Right renal pelvis (tissue), 4 donors: ENCODE measurements around the gene OR2A7. TPM values are rescaled to one million over a fixed set of nuclear protein-coding genes. Genes with fewer than 3 reads are reported as not detected.
"Not testable (repeated sequence)": the region's sequence is repeated elsewhere in the genome, so short reads cannot be mapped to it uniquely, and the experiment has no call there.

Source experiments
- DNase-seq, 4 donors: peaks; one replicate each; pipeline ENCODE4 v3.0.0-alpha.2; 2013; ENCODE audit warnings: low read depth in 4 of 4, low spot score in 3 of 4, missing footprints in 1 of 4
- polyA plus RNA-seq, 4 donors: library from polyadenylated mRNA; unstranded; fragments of 120-200 nt; gene quantifications; one replicate each; pipeline ENCODE4 v1.2.1, GENCODE V29; 2013; ENCODE audit not compliant: insufficient read length in 4 of 4

The OR2A7 gene
- polyA plus RNA-seq, 4 donors = 7.8 to 15.2 (median 10.0) TPM

GRCh38 chr7:144255471-144255897 is 9.1 kb downstream of the OR2A7 start:
- no peak for DNase-seq

- not testable (repeated sequence) for DNase-seq
Observed at GRCh38 chr7:144252307-144252706, 12.3 kb downstream of the OR2A7 start.

- DNase-seq = not testable (repeated sequence)
Observed at GRCh38 chr7:144247674-144248330, 16.8 kb downstream of the OR2A7 start.

GRCh38 chr7:144246967-144247366 is 17.6 kb downstream of the OR2A7 start:
- DNase-seq = not testable (repeated sequence)

- not testable (repeated sequence) for DNase-seq
Observed at GRCh38 chr7:144245372-144245771, 19.2 kb downstream of the OR2A7 start.

GRCh38 chr7:144239365-144239764 is 25.2 kb downstream of the OR2A7 start, which contains the start of gene OR2A42:
OR2A42 (minus strand) TSS chr7:144239605; CDS start chr7:144232843, 6,762 bp downstream.
- not testable (repeated sequence) for DNase-seq

- DNase-seq = not testable (repeated sequence)
Observed at GRCh38 chr7:144238530-144239082, 26.0 kb downstream of the OR2A7 start.

GRCh38 chr7:144233039-144233438 is 31.6 kb downstream of the OR2A7 start:
- DNase-seq = not testable (repeated sequence)

GRCh38 chr7:144231027-144231426 is 33.6 kb downstream of the OR2A7 start:
- not testable (repeated sequence) for DNase-seq

- DNase-seq = not testable (repeated sequence)
Observed at GRCh38 chr7:144228810-144229209, 35.8 kb downstream of the OR2A7 start.

- DNase-seq = not testable (repeated sequence)
Observed at GRCh38 chr7:144226866-144227265, 37.7 kb downstream of the OR2A7 start.

- not testable (repeated sequence) for DNase-seq
Observed at GRCh38 chr7:144223675-144224074, 40.9 kb downstream of the OR2A7 start.

GRCh38 chr7:144220531-144220930 is 44.1 kb downstream of the OR2A7 start:
- not testable (repeated sequence) for DNase-seq

- not testable (repeated sequence) for DNase-seq
Observed at GRCh38 chr7:144219149-144219548, 45.4 kb downstream of the OR2A7 start.

- DNase-seq = not testable (repeated sequence)
Observed at GRCh38 chr7:144218581-144218980, 46.0 kb downstream of the OR2A7 start.

GRCh38 chr7:144217200-144217599 is 47.4 kb downstream of the OR2A7 start:
- not testable (repeated sequence) for DNase-seq

Other genes starting within 250 kb of the OR2A7 start
- gene OR2A5, start 215.8 kb downstream of the OR2A7 start, polyA plus RNA-seq = under 1 TPM in 3 of 4 donors, not detected in 1; 0.07 to 0.17 (median 0.10) TPM
- gene OR2A25, start 195.0 kb downstream of the OR2A7 start, polyA plus RNA-seq = not detected
- under 1 TPM in 1 of 4 donors, not detected in 3; 0.03 TPM for gene OR2A12, start 178.5 kb downstream of the OR2A7 start, polyA plus RNA-seq
- gene OR2A2, start 155.2 kb downstream of the OR2A7 start, polyA plus RNA-seq = not detected
- gene OR2A14, start 141.6 kb downstream of the OR2A7 start, polyA plus RNA-seq = not detected
- gene CTAGE4, start 81.3 kb downstream of the OR2A7 start, polyA plus RNA-seq = 10 to 100 TPM in 1 of 4 donors, 1 to 10 TPM in 3; 3.6 to 12.6 (median 6.8) TPM
- 10 to 100 TPM; 20.5 to 24.6 (median 23.9) TPM for gene ARHGEF35, start 69.0 kb downstream of the OR2A7 start, polyA plus RNA-seq
- gene OR2A42, start 25.2 kb downstream of the OR2A7 start, polyA plus RNA-seq = 1 to 10 TPM; 1.1 to 2.1 (median 1.4) TPM
- 1 to 10 TPM; 5.2 to 7.2 (median 6.4) TPM for gene CTAGE8, start 4.5 kb upstream of the OR2A7 start, polyA plus RNA-seq
- 1 to 10 TPM in 1 of 4 donors, under 1 TPM in 2, not detected in 1; 0.27 to 1.1 (median 0.79) TPM for gene OR2A1, start 47.6 kb upstream of the OR2A7 start, polyA plus RNA-seq
- 10 to 100 TPM; 19.3 to 36.9 (median 20.4) TPM for gene ARHGEF5, start 90.6 kb upstream of the OR2A7 start, polyA plus RNA-seq
- gene NOBOX, start 138.9 kb upstream of the OR2A7 start, polyA plus RNA-seq = not detected